ENCODE results near the gene ARHGEF2.
A peak's percentile ranks its signal among the peaks of the same experiment; 100 is the strongest.

ARHGEF2 gene

DNA sequence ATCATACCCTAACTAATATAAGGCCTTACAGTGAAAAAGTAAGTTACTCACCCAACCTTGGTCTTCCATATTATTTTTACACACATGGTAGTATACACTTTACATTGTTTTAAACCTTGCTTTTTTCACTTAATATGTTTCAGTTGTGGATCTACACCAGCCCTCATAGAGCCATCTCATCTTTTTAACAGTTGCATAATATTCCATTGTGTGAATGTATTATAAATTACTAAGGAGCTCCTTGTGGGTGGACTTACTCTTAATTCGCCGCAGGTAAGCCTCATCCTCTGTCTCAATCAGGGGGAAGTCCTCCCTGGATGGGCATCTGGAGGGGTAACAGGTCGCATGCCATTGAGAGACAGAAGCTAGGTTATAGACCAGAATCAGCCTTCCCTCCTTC is 23.7 kb downstream of the ARHGEF2 start:
- Mint-ChIP-seq H3K27me3 (no peaks in the 10 kb centered on the region), H3K4me1 (ENCODE audit: low read depth) (peaks cover 40% of the 10 kb centered on the region), H3K9me3 (no peaks in the 10 kb centered on the region), H3K4me3 (no peak overlapping the region), H3K27ac (peak overlapping the region; percentile 64), H3K36me3 (ENCODE audit: low read depth) (peaks cover 100% of the 10 kb centered on the region)
- intact Hi-C loops (cut with micrococcal nuclease) = no loop called here

DNA sequence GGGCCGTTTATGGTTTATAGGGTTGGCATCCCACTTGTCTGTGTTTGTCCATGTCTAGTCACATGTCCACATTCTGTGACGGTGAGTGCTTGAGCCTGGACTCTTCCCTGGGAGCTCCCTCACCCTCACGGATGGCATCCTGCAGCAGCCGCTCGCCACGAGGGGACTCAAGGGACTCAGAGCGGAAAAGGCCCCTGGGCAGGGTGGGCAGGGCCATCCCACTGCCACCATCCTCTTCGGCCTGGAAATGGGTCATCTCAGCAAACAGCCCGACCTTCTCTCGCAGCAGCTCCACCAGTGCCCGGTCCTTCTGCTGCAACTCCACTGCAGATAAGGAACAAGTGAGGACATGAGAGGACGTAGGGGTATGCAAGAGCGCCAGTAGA is 25.8 kb downstream of the ARHGEF2 start:
- Mint-ChIP-seq H3K36me3 (ENCODE audit: low read depth) (peaks cover 100% of the 10 kb centered on the region), H3K4me3 (no peak overlapping the region), H3K4me1 (ENCODE audit: low read depth) (peaks cover 50% of the 10 kb centered on the region), H3K27ac (peak overlapping the region; percentile 71), H3K27me3 (no peaks in the 10 kb centered on the region), H3K9me3 (no peaks in the 10 kb centered on the region)
- intact Hi-C loops (cut with micrococcal nuclease) = no loop called here

DNA sequence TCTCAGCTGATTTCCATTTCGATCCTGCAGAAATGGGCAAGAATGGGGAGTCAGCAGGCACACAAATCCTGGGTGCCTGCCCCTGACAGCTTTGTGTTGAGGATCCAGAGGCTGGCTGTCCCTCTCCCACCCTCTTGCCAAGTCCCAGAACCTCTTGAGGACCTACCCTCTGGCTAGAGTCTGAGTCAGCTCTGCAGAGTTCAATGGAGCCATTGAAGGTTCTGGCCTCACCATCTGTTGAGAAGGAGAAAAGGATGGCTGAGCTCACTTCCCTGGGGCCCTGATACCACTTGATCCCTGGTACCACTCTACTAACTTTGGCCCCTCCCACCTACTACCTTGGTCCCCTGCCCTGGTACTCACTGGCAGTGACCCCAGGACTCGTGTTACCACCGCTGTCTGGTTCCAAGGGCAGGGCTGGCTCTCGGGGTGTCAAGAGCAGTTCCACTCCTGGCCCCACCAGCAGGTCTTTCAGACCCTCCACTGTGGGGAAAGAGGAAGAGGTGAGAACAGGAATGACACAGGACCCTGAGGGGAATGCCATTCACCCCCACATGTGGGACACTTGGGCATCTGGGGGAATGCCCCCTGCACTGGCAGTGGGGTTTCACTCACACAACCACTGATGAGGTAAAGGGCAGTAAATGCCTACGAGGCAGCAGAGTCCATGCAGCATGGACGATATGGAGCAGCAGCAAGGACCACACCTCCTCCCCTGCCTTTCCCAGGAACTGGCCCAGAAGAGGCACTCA is 26.4 kb downstream of the ARHGEF2 start:
- Mint-ChIP-seq H3K4me3 (no peak overlapping the region), H3K27ac (peak overlapping the region; percentile 71), H3K27me3 (no peaks in the 10 kb centered on the region), H3K4me1 (ENCODE audit: low read depth) (peaks cover 54% of the 10 kb centered on the region), H3K36me3 (ENCODE audit: low read depth) (peaks cover 100% of the 10 kb centered on the region), H3K9me3 (no peaks in the 10 kb centered on the region)
- intact Hi-C loops (cut with micrococcal nuclease) = no loop called here

DNA sequence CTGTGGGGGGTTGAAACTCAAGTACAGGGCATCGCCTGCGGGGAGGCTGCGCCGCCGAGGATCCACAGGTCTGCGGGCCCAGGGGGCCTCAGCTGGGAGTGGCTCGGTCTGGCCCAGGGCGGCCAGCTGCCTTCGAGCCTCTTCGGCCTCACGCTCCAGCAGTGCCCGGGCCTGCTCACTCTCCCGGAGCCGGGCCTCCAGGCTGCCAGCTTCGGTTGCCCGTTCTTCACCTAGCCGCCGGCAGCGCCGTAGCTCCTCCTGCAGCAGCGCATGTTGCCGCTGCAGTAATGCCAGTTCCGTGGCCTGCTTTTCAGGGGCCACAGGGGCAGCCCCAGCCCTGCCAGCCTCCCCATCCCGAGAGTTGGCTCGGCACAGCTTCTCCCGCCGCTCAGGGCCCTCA is 27.5 kb downstream of the ARHGEF2 start:
- H3K36me3 Mint-ChIP-seq (ENCODE audit: low read depth) = peaks cover 100% of the 10 kb centered on the region
- no peak overlapping the region for H3K4me3 Mint-ChIP-seq
- no peaks in the 10 kb centered on the region for H3K27me3 Mint-ChIP-seq
- intact Hi-C loops (cut with micrococcal nuclease) = no loop called here
- peak overlapping the region; percentile 71 for H3K27ac Mint-ChIP-seq
- H3K9me3 Mint-ChIP-seq = no peaks in the 10 kb centered on the region
- H3K4me1 Mint-ChIP-seq (ENCODE audit: low read depth) = peaks cover 65% of the 10 kb centered on the region

DNA sequence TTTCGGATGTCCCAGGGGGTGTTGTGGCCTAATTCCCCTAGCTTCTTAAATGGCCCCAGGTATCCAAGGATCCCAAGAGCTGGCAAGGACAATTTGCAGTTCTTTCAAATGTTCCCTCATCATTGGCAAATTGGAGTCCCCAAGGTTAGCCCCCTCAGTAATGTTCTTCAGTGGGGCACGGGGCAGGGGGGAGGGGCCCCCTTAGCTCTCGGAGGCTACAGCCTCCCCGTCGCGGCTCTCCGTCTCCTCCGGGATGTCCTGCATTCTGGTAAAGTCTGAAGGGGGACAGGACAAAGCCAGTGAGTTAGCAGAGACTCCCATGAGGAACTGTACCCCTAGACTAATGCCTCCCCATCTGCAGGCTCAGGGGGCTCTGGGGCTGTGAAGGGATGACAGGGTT is 30.6 kb downstream of the ARHGEF2 start:
- H3K4me3 Mint-ChIP-seq = no peak overlapping the region
- intact Hi-C loops (cut with micrococcal nuclease) = no loop called here
- H3K9me3 Mint-ChIP-seq = no peaks in the 10 kb centered on the region
- no peaks in the 10 kb centered on the region for H3K27me3 Mint-ChIP-seq
- H3K36me3 Mint-ChIP-seq (ENCODE audit: low read depth) = peaks cover 89% of the 10 kb centered on the region
- H3K27ac Mint-ChIP-seq = peak overlapping the region; percentile 87
- H3K4me1 Mint-ChIP-seq (ENCODE audit: low read depth) = peaks cover 88% of the 10 kb centered on the region

DNA sequence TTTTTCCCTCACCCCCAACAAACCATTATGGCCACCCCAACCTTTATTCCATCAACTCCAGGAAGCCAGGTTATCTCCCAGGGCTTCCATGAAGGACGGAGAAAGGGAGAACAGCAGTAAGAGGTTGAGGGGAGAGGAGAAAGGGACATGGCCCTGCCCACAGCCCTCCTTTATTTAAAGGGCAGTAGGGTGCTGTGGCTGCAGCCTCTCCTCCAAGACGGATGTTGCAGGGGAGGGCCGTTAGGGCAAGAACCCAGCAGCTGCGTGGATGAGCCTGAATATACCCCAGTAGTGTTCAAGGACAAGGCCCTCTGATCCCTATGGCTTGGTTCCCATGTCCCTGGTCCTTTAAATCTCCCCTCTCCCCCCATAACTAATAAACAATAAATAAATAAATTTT is 31.1 kb downstream of the ARHGEF2 start:
- Mint-ChIP-seq H3K27me3 (no peaks in the 10 kb centered on the region), H3K4me3 (no peak overlapping the region), H3K4me1 (ENCODE audit: low read depth) (peaks cover 89% of the 10 kb centered on the region), H3K9me3 (no peaks in the 10 kb centered on the region), H3K36me3 (ENCODE audit: low read depth) (peaks cover 85% of the 10 kb centered on the region), H3K27ac (peak overlapping the region; percentile 87)
- intact Hi-C loops (cut with micrococcal nuclease) = no loop called here

DNA sequence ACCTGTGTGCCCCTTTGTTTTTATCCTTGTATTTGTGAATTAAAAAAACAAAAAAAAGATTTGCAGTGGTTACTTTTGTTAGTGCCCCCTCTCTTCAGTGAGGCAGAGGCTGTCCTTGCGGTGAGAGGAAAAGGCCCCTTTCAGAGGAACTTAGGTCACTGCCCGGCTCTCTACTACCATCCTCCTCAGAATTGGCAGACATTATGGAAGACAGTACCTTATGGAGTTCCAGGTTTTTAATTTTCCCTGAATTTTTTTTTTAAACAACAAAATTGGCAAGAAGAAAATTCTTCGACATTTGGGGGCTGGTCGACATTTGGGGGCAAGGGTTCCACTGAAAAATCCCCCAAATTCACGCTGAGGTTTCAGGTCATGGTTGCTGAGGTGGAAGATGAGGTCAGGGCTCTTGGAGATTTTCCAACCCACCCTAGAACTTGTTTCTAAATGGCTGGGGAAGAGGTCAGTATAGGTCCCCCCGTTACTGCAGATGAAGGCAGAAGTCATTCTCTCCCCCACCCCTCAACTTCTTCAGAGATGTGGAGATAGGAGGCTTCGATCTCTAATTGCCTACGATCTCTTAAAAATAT is 31.6 kb downstream of the ARHGEF2 start:
- Mint-ChIP-seq H3K27ac (peak overlapping the region; percentile 87), H3K27me3 (no peaks in the 10 kb centered on the region), H3K36me3 (ENCODE audit: low read depth) (peaks cover 79% of the 10 kb centered on the region), H3K9me3 (no peaks in the 10 kb centered on the region), H3K4me3 (no peak overlapping the region), H3K4me1 (ENCODE audit: low read depth) (peaks cover 89% of the 10 kb centered on the region)
- intact Hi-C loops (cut with micrococcal nuclease) = no loop called here

DNA sequence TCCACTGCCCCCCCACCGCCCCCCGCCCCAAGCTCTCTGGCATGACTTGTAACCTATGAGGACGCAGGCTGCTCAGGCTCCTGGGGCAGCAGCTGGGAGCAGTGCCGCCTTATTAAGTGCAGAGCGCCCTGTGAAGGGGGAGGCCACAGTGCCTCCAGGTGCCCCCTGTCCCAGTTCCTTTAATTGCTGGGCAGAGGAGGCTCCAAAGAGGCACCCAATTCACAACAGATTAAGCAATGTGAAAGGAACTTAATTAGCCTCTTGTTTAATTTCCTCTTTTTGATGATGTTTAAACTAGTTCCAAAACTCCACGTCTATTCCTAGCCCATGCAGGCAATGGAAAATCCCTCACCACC is 33.9 kb downstream of the ARHGEF2 start:
- Mint-ChIP-seq H3K36me3 (ENCODE audit: low read depth) (peaks cover 56% of the 10 kb centered on the region), H3K27me3 (no peaks in the 10 kb centered on the region), H3K9me3 (no peaks in the 10 kb centered on the region), H3K4me3 (no peak overlapping the region), H3K4me1 (ENCODE audit: low read depth) (peaks cover 91% of the 10 kb centered on the region), H3K27ac (peak overlapping the region; percentile 87)
- intact Hi-C loops (cut with micrococcal nuclease) = loop anchor here (5.0 kb wide), 1 partner anchor 33 kb away; the partner anchor contains the start of gene ARHGEF2

DNA sequence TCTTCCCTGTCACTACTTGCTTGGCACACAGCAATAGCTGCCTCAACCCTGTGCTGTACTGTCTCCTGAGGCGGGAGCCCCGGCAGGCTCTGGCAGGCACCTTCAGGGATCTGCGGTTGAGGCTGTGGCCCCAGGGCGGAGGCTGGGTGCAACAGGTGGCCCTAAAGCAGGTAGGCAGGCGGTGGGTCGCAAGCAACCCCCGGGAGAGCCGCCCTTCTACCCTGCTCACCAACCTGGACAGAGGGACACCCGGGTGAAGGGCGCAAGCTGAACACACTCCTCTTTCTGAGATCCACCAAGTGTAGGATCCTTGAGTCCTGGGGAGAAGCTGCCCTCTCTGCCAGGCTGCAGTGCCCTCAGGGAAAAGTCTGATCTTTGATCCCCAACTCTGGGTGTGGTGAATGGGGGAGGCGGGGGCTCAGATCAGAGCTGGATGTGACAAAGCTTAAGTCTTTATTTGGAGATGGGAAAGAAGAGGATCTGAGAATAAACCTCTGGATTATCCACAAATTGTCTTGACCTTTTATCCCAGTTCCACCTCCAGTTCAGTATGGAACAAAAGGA is 35.7 kb downstream of the ARHGEF2 start:
- Mint-ChIP-seq H3K36me3 (ENCODE audit: low read depth) (peaks cover 38% of the 10 kb centered on the region), H3K27me3 (no peaks in the 10 kb centered on the region), H3K27ac (peak overlapping the region; percentile 81), H3K4me1 (ENCODE audit: low read depth) (peaks cover 81% of the 10 kb centered on the region), H3K4me3 (no peak overlapping the region), H3K9me3 (no peaks in the 10 kb centered on the region)
- intact Hi-C loops (cut with micrococcal nuclease) = loop anchor here (5.0 kb wide), 1 partner anchor 35 kb away; the partner anchor contains the start of gene ARHGEF2

DNA sequence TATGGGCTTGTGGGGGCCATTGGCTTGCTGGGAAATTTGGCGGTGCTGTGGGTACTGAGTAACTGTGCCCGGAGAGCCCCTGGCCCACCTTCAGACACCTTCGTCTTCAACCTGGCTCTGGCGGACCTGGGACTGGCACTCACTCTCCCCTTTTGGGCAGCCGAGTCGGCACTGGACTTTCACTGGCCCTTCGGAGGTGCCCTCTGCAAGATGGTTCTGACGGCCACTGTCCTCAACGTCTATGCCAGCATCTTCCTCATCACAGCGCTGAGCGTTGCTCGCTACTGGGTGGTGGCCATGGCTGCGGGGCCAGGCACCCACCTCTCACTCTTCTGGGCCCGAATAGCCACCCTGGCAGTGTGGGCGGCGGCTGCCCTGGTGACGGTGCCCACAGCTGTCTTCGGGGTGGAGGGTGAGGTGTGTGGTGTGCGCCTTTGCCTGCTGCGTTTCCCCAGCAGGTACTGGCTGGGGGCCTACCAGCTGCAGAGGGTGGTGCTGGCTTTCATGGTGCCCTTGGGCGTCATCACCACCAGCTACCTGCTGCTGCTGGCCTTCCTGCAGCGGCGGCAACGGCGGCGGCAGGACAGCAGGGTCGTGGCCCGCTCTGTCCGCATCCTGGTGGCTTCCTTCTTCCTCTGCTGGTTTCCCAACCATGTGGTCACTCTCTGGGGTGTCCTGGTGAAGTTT is 36.4 kb downstream of the ARHGEF2 start:
- H3K9me3 Mint-ChIP-seq = no peaks in the 10 kb centered on the region
- peak overlapping the region; percentile 81 for H3K27ac Mint-ChIP-seq
- H3K27me3 Mint-ChIP-seq = no peaks in the 10 kb centered on the region
- H3K4me3 Mint-ChIP-seq = no peak overlapping the region
- peaks cover 74% of the 10 kb centered on the region for H3K4me1 Mint-ChIP-seq (ENCODE audit: low read depth)
- H3K36me3 Mint-ChIP-seq (ENCODE audit: low read depth) = peaks cover 32% of the 10 kb centered on the region
- intact Hi-C loops (cut with micrococcal nuclease) = loop anchor here (5.0 kb wide), 1 partner anchor 35 kb away; the partner anchor contains the start of gene ARHGEF2

DNA sequence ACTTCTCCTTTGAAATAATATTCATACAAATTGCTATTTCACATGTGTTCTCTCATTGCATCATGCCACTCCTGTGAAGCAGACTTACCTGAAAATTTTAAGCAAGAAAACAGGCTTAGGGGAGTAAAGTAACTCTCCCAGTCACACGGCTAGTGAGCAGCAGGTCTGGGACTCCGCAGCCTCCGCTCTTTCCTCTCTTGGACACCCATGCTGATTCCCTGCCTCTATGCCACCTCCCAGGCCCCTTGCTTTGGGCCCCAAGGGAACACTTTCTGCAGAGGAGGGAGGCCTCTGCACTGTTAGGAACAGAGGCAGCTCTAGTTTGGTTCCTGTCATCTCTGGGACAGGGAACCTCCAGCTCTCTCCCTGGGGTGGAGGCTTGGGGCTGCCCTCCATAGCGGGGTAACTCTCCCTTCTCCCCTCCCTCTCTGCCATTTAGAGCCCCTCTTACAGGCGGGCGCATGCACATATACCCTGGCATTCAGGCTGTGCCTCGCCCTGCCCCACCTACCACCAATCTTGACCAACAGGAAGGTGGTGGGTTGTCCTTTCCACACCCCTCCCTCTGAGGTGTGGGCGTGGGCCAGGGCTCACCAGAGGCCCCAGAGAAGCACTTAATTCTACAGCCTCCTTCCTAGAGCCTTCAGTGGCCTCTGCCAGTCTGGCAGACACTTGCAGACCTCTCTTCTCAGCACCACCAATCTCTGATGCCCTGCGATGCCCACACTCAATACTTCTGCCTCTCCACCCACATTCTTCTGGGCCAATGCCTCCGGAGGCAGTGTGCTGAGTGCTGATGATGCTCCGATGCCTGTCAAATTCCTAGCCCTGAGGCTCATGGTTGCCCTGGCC is 37.1 kb downstream of the ARHGEF2 start, which contains the start of gene RXFP4:
Gene RXFP4, plus strand, starts transcription at position 646 of the 852 bp plus-strand sequence. Its CDS starts 72 bp downstream, at position 718.
- H3K4me1 Mint-ChIP-seq (ENCODE audit: low read depth) = peaks cover 66% of the 10 kb centered on the region
- no peak within 1 kb of the TSS for H3K4me3 Mint-ChIP-seq

DNA sequence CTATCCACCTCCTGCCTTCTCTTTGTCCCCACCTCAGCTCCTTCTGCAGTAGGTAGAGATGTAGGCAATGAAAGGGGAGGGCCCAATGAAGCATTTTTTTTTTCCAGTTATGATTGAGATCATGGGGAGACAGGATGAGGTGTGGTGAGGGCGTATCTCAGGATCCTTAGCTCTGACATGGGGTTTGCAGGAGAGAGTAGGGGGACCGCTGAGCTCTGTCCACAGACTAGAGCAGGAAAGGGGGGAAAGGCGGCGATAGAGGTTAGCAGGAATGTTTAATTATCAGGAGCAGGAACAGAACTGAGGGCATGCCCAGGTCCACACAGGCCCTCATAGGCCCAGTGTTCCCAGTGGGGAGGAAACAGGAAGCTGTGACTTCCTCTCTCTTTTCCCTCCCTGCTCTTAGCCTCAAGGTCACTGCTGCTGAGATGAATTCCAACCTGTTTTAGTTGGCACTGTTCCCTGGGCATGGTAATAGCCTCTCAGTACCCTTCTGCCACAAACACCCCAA is 37.8 kb downstream of the ARHGEF2 start:
- Mint-ChIP-seq H3K4me1 (ENCODE audit: low read depth) (peaks cover 59% of the 10 kb centered on the region), H3K36me3 (ENCODE audit: low read depth) (peaks cover 17% of the 10 kb centered on the region), H3K27ac (peak overlapping the region; percentile 81), H3K9me3 (no peaks in the 10 kb centered on the region), H3K4me3 (no peak overlapping the region), H3K27me3 (no peaks in the 10 kb centered on the region)
- intact Hi-C loops (cut with micrococcal nuclease) = loop anchor here (5.0 kb wide), 1 partner anchor 37 kb away; the partner anchor contains the start of gene ARHGEF2

More for the DNA sequence above, 37.1 kb downstream of the ARHGEF2 start, which contains the start of gene RXFP4:
- Mint-ChIP-seq H3K36me3 (ENCODE audit: low read depth) (peaks cover 24% of the 10 kb centered on the region), H3K27ac (peak within 1 kb of the TSS; percentile 81), H3K27me3 (no peaks in the 10 kb centered on the region), H3K9me3 (no peaks in the 10 kb centered on the region)
- intact Hi-C loops (cut with micrococcal nuclease) = loop anchor here (5.0 kb wide), 1 partner anchor 36 kb away; the partner anchor contains the start of gene ARHGEF2

DNA sequence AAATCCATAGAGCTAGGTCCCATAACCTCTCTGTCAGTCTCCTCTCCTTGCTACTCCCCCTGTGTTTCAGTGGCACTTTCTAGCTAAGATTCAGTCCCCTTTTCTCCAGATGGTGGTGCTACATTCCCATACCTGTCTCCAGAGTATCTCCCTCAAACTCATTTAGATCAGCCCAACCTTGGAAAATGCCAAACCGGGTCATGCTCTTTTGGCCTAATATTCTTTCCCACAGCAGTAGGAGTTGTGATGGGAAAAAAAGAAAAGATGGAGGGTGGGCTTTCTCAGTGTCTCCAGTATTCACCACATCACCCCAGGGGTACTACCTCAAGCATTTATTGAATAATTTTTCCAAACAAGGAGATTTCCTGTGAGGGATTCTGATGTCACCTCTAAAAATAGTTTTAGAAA is 40.1 kb downstream of the ARHGEF2 start:
- Mint-ChIP-seq H3K4me1 (ENCODE audit: low read depth) (peaks cover 36% of the 10 kb centered on the region), H3K9me3 (no peaks in the 10 kb centered on the region), H3K36me3 (ENCODE audit: low read depth) (peaks cover 3% of the 10 kb centered on the region), H3K4me3 (no peak overlapping the region), H3K27ac (no peak overlapping the region), H3K27me3 (no peaks in the 10 kb centered on the region)
- intact Hi-C loops (cut with micrococcal nuclease) = loop anchor here (1.0 to 2.0 kb wide), 2 partner anchors 51 to 129 kb away; no protein-coding TSS in a partner anchor

All from dendritic cell treated with granulocyte-macrophage colony-stimulating factor and Interleukin-4, amounts not matched to agents 40 ng/mL and 50 ng/mL, for 4 days (primary cell).